HL-60/S4 (cell line): Measurements from ENCODE around the gene IFNA4.
"Not testable (repeated sequence)": the region's sequence is repeated elsewhere in the genome, so short reads cannot be mapped to it uniquely, and the experiment has no call there.

ENCODE experiments used
- in situ Hi-C: fragments of 300-500 bp; cut with MboI; formaldehyde crosslinking; loops from 2 replicates; pipeline ENCODE4 v1.14.3; 2022; ENCODE audit warnings: low sequenced_read_pairs

Gene IFNA4

DNA sequence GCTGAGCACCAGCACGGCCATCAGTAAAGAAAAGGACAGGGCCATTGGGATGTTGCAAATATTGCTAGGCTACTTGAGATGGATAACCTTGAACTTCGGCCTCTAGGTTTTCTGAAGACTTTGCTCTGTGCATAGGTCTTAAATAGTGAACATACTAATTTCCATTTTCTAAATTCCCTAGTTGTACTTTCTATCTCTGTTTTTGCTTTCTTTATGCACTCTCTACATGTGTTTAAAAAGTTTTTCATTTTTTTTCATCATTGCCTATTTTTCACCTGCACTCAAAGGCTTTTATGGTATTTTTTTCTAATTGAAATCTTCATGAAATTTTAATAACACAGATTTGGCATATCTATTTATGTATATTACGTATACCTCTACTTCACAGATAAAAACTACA, at the start of gene IFNA4:
Gene IFNA4 (minus strand): TSS at position 101 of the 400 bp plus-strand sequence. CDS start 56 bp downstream, at position 45.
- in situ Hi-C loops: not testable (repeated sequence)

DNA sequence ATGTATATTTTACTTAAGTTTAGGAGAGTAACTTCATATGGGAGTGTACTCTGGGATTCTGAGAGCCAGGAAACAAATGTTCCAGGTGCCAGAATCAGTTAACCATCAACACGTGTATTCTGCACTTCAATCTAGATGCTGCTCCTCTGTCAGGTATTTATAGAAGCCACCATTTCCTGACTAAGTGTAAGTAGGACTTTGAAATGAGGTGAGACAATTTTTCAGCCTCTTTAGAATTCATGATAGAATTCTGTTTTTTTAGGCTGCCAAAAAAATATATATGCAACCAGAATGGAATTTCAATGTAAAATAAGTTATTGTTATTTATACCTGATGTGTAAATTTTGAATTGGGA, 49.0 kb upstream of the IFNA4 start:
- in situ Hi-C loops: not testable (repeated sequence)

DNA sequence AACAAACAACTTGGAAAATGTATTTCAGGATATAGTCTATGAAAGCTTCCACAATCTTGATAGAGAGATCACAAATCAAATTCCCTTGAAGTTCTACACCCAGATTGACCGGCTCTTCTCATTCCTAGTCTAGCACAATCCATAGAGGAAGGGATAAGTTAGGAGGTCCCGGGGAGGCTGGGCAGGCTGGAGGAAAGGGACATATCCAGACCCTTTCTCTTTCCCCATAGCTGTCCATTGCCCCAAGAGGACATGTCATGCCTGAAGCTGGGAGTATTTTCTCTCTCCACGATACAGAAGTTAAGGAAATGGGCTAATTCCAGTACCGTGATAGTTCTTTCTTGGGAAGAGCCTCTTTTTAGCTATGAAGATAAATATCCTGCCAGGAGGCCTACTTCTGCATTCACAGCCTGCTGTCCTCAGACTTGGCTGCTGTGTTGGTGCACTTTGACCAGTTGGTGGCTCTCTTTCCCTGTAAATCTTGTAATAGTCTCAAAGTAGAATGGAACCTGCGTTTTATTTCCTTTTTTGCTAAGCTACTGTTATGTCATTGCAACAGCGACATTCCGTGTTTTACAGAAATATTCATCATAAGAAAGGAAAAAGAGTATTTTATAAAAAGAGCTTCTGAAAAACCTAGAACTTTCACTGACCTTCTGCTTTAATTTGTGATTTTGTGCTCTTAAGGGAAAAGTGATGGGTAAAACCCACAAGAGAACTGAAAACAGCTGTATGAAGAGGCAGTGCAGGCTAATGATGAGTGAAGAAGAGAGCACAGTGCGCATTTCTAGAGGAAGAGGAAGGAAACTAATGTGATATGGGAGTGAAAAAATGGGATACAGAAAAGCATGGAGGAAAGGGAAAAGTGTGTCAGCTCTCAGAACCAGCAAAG, 48.3 kb upstream of the IFNA4 start:
- in situ Hi-C loops: not testable (repeated sequence)

DNA sequence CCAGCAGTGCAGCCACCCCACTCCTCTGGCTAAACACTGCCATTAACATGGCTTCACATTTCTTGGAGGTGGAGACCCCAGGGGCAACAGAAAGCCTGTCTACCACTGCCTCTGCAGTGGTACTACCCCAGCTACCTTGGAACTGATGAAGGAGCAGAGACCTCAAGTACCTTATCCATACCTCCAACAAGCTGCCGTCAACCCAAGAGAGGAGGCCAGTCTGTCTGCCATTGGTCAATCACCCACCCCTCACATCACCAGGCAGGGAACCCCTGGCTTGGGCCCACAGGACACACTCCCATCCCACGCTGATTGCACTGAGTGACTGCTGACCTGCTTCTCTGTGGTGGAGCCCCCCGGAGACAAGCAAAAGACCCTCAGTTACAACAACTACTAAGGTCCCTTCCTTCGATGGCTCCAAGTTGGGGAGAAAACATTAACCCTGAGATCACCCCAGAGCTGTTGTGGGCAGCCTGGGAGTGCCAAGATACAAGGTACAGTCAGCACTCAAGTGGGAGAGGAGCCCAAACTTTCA, 46.8 kb upstream of the IFNA4 start:
- in situ Hi-C loops: no loop called here

DNA sequence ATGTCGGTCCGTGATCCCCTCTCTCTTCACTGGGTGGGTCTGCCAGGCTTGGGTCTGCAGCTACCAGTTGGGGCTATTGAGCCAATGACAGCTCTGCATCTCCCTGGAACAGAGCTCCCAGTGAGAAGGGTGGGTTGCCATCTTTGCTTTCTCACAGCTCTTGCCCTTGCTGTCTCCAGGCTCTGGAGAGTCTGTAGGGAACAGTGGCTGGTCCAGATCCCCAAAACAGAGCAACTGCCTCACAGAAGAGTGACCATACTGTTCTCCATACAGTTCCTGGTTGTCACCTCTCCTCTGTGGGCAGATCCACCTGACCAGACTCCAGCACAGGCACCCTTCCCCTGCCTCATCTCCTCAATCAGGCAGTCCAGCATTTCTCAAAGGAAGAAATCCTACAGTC, 45.9 kb upstream of the IFNA4 start:
- in situ Hi-C loops: no loop called here

DNA sequence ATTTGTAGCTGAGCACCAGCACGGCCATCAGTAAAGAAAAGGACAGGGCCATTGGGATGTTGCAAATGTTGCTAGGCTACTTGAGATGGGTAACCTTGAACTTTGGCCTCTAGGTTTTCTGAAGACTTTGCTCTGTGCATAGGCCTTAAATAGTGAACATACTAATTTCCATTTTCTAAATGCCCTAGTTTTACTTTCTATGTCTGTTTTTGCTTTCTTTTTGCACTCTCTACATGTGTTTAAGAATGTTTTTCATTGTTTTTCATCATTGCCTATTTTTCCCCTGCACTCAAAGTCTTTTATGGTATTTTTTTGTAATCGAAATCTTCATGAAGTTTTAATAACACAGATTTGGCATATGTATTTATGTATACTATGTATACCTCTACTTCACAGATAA, 40.7 kb upstream of the IFNA4 start, which contains the start of gene IFNA17:
Gene IFNA17 (minus strand): TSS at position 101 of the 400 bp plus-strand sequence. CDS start 49 bp downstream, at position 52.
- in situ Hi-C loops: no loop called here

DNA sequence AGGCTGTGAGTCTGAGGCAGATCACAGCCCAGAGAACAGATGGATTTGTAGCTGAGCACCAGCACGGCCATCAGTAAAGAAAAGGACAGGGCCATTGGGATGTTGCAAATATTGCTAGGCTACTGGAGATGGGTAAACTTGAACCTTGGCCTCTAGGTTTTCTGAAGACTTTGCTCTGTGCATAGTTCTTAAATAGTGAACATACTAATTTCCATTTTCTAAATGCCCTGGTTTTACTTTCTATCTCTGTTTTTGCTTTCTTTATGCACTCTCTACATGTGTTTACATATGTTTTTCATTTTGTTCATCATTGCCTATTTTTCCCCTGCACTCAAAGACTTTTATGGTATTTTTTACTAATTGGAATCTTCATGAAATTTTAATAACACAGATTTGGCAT, 29.8 kb upstream of the IFNA4 start, which contains the start of gene IFNA16:
Gene IFNA16 (minus strand): TSS at position 101 of the 400 bp plus-strand sequence. CDS start 6 bp downstream, at position 95.
- in situ Hi-C loops: not testable (repeated sequence)

DNA sequence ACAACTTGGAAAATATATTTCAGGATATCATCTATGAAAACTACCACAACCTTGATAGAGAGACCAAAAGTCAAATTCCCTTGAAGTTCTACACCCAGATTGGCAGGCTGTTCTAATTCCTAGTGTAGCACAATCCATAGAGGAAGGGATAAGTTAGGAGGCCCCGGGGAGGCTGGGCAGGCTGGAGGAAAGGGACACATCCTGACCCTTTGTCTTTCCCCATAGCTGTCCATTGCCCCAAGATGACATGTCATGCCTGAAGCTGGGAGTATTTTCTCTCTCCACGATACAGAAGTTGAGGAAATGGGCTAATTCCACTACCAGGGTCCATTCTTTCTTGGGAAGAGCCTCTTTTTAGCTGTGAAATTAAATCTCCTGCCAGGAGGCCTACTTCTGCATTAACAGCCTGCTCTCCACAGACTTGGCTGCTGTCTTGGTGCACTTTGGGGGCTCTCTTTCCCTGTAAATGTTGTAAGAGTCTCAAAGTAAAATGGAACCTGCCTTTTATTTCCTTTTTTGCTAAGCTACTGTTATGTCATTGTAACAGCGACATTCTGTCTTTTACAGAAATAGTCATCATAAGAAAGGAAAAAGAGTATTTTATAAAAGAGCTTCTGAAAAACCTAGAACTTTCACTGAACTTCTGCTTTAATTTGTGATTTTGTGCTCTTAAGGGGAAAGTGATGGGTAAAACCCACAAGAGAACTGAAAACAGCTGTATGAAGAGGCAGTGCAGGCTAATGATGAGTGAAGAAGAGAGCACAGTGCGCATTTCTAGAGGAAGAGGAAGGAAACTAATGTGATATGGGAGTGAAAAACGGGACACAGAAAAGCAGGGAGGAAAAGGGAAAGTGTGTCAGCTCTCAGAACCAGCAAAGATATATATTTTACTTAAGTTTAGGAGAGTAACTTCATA, 26.3 kb upstream of the IFNA4 start:
- in situ Hi-C loops: not testable (repeated sequence)

DNA sequence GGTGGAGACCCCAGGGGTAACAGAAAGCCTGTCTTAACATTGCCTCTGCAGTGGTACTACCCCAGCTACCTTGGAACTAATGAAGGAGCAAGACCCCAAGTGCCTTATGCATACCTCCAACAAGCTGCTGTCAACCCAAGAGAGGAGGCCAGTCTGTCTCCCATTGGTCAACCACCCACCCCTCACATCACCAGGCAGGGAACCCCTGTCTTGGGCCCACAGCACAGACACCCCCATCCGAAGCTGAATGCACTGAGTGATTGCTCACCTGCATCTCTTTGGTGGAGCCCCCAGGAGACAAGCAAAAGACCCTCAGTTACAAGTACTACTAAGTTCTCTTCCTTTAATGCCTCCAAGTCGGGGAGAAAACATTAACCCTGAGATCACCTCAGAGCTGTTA, 24.8 kb upstream of the IFNA4 start:
- in situ Hi-C loops: not testable (repeated sequence)

DNA sequence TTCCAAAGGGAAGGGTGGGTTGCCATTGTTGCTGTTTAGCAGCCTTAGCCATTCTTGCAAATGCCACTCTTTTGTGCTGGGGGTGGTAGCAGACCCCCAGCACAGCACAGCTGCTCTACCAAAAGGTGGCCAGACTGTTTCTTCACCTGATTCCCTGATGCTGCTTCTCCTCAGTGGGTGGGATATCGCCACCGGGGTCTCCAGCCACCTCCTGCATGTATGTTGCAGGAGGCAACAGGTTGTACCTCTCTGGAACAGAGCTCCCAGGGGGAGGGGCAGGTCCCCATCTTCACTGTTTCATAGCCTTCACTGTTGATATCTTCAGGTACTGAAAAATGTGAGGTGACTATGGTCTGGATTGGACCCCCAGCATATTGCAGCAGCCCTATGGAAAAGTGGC, 23.4 kb upstream of the IFNA4 start:
- in situ Hi-C loops: not testable (repeated sequence)

DNA sequence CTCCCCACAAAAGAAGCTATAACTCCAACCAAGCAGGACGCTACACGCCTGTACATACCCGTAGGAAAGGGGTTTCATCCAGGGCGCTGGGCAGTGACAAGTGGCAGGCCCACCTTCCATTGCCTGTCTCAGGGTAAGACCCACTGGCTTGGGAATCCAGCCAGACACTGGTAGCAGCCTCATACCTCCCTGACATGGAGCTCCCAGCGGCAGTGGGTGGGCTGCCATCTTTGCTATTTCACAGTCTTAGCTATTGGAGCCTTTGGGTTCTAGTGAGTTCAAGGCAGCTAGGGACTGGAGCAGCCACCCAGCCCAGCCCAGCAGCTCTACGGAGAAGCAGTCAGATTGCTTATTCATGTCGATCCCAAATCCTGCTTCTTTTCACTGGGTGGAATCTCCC, 22.9 kb upstream of the IFNA4 start:
- in situ Hi-C loops: no loop called here

DNA sequence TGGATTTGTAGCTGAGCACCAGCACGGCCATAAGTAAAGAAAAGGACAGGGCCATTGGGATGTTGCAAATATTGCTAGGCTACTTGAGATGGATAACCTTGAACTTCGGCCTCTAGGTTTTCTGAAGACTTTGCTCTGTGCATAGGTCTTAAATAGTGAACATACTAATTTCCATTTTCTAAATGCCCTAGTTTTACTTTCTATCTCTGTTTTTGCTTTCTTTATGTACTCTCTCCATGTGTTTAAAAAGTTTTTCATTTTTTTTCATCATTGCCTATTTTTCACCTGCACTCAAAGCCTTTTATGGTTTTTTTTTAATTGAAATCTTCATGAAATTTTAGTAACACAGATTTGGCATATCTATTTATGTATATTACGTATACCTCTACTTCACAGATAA, 19.7 kb upstream of the IFNA4 start, which contains the start of gene IFNA10:
Gene IFNA10 (minus strand): TSS at position 101 of the 400 bp plus-strand sequence. CDS start 46 bp downstream, at position 55.
- in situ Hi-C loops: not testable (repeated sequence)

DNA sequence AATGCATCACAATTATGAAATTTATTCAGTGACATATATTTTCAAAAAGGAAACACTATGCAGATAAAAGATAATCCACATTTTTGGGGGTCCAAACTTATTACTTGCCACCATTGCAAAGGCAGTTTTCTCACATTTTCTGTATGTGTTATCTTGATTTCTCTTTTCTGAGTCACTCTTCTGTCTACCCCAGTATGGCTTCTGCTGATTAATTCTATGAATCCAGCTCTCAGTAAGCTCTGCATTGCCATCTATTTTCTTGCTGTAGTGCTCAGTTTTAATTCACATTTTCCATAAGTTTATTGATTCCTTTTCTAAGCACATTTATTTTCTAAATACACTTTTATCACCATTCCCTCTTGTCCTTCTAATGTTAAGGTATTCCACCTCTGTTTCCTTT, 17.8 kb upstream of the IFNA4 start:
- in situ Hi-C loops: no loop called here

DNA sequence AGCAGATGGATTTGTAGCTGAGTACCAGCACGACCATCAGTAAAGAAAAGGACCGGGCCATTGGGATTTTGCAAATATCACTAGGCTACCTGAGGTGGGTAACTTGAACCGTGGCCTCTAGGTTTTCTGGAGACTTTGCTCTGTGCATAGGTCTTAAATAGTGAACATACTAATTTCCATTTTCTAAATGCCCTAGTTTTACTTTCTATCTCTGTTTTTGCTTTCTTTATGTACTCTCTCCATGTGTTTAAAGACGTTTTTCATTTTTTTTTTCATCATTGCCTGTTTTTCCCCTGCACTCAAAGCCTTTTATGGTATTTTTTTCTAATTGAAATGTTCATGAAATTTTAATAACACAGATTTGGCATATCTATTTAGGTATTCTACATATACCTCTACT, 14.7 kb upstream of the IFNA4 start, which contains the start of gene IFNA7:
Gene IFNA7 (minus strand): TSS at position 101 of the 400 bp plus-strand sequence. CDS start 40 bp downstream, at position 61.
- in situ Hi-C loops: not testable (repeated sequence)

DNA sequence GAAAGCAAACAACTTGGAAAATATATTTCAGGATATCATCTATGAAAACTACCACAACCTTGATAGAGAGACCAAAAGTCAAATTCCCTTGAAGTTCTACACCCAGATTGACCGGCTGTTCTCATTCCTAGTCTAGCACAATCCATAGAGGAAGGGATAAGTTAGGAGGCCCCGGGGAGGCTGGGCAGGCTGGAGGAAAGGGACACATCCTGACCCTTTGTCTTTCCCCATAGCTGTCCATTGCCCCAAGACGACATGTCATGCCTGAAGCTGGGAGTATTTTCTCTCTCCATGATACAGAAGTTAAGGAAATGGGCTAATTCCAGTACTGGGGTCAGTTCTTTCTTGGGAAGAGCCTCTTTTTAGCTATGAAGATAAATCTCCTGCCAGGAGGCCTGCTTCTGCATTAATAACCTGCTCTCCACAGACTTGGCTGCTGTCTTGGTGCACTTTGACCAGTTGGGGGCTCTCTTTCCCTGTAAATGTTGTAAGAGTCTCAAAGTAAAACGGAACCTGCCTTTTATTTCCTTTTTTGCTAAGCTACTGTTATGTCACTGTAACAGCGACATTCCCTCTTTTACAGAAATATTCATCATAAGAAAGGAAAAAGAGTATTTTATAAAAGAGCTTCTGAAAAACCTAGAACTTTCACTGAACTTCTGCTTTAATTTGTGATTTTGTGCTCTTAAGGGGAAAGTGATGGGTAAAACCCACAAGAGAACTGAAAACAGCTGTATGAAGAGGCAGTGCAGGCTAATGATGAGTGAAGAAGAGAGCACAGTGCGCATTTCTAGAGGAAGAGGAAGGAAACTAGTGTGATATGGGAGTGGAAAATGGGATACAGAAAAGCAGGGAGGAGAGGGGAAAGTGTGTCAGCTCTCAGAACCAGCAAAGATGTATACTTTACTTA, 7.7 kb upstream of the IFNA4 start:
- in situ Hi-C loops: not testable (repeated sequence)

DNA sequence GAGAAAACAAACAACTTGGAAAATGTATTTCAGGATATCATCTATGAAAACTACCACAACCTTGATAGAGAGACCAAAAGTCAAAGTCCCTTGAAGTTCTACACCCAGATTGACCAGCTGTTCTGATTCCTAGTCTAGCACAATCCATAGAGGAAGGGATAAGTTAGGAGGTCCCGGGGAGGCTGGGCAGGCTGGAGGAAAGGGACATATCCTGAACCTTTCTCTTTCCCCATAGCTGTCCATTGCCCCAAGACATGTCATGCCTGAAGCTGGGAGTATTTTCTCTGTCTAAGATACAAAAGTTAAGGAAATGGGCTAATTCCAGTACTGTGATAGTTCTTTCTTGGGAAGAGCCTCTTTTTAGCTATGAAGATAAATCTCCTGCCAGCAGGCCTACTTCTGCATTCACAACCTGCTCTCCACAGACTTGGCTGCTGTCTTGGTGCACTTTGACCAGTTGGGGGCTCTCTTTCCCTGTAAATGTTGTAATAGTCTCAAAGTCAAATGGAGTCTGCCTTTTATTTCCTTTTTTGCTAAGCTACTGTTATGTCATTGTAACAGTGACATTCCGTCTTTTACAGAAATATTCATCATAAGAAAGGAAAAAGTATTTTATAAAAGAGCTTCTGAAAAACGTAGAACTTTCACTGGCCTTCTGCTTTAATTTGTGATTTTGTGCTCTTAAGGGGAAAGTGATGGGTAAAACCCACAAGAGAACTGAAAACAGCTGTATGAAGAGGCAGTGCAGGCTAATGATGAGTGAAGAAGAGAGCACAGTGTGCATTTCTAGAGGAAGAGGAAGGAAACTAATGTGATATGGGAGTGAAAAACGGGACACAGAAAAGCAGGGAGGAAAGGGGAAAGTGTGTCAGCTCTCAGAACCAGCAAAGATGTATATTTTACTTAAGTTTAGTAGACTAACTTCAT, 4.3 kb downstream of the IFNA4 start:
- in situ Hi-C loops: not testable (repeated sequence)

DNA sequence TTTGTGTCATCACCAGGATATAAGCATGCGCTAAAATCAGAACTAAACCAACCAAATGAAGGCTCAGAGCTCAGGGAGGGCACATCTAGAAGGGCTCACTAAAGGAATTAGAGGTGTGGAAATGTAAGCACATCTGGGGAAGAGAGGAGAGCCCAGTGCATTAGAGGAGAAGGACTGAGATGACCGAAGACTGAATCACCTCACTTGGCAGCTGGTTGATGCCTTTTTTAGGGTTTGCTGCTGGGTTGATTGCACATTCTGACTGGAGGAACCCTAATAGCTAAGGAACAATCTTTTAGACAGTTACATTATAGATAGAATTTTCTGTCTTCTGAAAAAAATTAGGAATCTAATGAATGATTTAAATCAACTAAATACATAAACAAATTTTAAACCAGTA, 12.7 kb downstream of the IFNA4 start:
- in situ Hi-C loops: no loop called here

DNA sequence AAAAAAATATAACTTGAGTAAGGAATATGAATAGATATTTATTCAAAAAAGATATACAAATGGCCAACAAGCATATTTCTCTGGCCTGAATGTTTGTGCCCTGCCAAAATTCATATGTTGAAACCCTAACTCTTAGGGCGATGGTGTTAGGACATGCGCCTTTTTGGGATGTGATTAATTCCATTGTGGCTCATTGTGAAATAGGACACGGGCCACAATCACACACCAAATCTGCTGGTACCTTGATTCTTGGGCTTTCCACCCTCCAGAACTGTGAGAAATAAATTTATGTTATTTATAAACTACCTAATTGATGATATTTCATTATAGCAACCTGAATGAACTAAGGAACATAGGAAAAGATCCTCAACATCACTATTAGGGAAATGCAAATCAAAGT, 15.2 kb downstream of the IFNA4 start:
- in situ Hi-C loops: no loop called here

DNA sequence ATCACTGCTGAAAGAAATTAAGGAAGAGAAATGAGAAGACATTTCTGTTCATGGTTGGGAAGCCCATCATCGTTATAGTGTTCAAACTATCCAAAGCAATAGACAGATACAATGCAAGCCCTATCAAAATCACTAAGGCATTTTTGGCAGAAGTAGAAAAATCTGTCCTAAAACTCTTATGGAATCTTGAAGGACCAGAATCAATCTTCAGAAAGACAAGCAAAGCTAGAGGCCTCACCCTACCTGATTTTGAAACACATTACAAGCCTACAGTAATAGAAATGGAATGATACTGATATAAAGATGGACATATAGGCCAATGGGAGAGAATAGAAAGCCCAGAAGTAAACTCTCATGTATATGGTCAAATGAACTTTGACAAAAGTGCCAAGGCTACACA, 16.0 kb downstream of the IFNA4 start:
- in situ Hi-C loops: no loop called here
